Muscle of leg (tissue), 16 donors: Measurements from ENCODE around the gene DDX3Y. TPM values are rescaled to one million over a fixed set of nuclear protein-coding genes. Genes with fewer than 3 reads are reported as not detected.

Experiments used
- DNase-seq: peaks from one replicate; pipeline ENCODE4 v3.0.0; 2013
- H3K27ac ChIP-seq: one replicate; pipeline ENCODE4 v1.5.1; 2013; ENCODE audit warnings: mild to moderate bottlenecking, low read length, control low read depth
- H3K27me3 ChIP-seq: one replicate; pipeline ENCODE4 v1.6.1; 2013; ENCODE audit warnings: low read length; ENCODE audit not compliant: control insufficient read depth, insufficient read depth
- H3K36me3 ChIP-seq: one replicate; pipeline ENCODE4 v1.6.1; 2013; ENCODE audit warnings: low read length; ENCODE audit not compliant: control insufficient read depth, insufficient read depth
- H3K4me1 ChIP-seq: one replicate; pipeline ENCODE4 v1.6.1; 2013; ENCODE audit warnings: low read length; ENCODE audit not compliant: control insufficient read depth, insufficient read depth
- H3K4me3 ChIP-seq: one replicate; pipeline ENCODE4 v1.5.1; 2013; ENCODE audit warnings: low read length, control low read depth
- H3K9me3 ChIP-seq: replicated peaks from 2 replicates; pipeline ENCODE4 v1.6.1; 2013; ENCODE audit warnings: low read depth, low read length; ENCODE audit not compliant: control insufficient read depth
- WGBS: methylation state at CpG from one replicate; pipeline ENCODE4 v1.1.5; 2013; ENCODE audit warnings: missing lambda C conversion rate; ENCODE audit not compliant: insufficient coverage; 5-methylcytosine and 5-hydroxymethylcytosine counted together
- long read RNA-seq, 11 donors: transcript quantifications; one replicate each; lab custom pipeline, GENCODE V29; 2026
- polyA plus RNA-seq, 8 donors: library from polyadenylated mRNA; unstranded; fragments of 120-200 nt; gene quantifications; one replicate each; pipeline versions ENCODE4 v1.2.1 to v1.2.3, GENCODE V29; 2013; ENCODE audit warnings: inconsistent platforms in 1 of 8, low replicate concordance in 1 of 8; ENCODE audit not compliant: insufficient read length in 8 of 8, insufficient read depth in 1 of 8
- total RNA-seq: library from RNA; stranded (reverse); fragments of 120-200 nt; gene quantifications from one replicate; pipeline ENCODE4 v1.2.4, GENCODE V29; 2013

DDX3Y gene
- total RNA-seq (not detected), polyA plus RNA-seq (10 to 100 TPM; 42.5 to 68.9 (median 62.6) TPM)
- long read RNA-seq, donor 1, full-length matches to known transcripts = 1 of 6 reads
- long read RNA-seq, donor 1, partial matches to known transcripts = 5 of 6 reads
- long read RNA-seq, donor 1, other reads (novel, unspliced or antisense) = 0 of 6 reads
- long read RNA-seq, donor 2 = 0 reads
- long read RNA-seq, donor 3, full-length matches to known transcripts = 6 of 21 reads
- long read RNA-seq, donor 3, partial matches to known transcripts = 15 of 21 reads
- long read RNA-seq, donor 3, other reads (novel, unspliced or antisense) = 0 of 21 reads
- long read RNA-seq, donor 4, full-length matches to known transcripts = 3 of 3 reads
- long read RNA-seq, donor 4, partial matches to known transcripts = 0 of 3 reads
- long read RNA-seq, donor 4, other reads (novel, unspliced or antisense) = 0 of 3 reads
- long read RNA-seq, donor 5, full-length matches to known transcripts = 12 of 18 reads
- long read RNA-seq, donor 5, partial matches to known transcripts = 6 of 18 reads
- long read RNA-seq, donor 5, other reads (novel, unspliced or antisense) = 0 of 18 reads
- long read RNA-seq, donor 6, full-length matches to known transcripts = 9 of 9 reads
- long read RNA-seq, donor 6, partial matches to known transcripts = 0 of 9 reads
- long read RNA-seq, donor 6, other reads (novel, unspliced or antisense) = 0 of 9 reads
- long read RNA-seq, donor 7, full-length matches to known transcripts = 6 of 6 reads
- long read RNA-seq, donor 7, partial matches to known transcripts = 0 of 6 reads
- long read RNA-seq, donor 7, other reads (novel, unspliced or antisense) = 0 of 6 reads
- long read RNA-seq, donor 8, full-length matches to known transcripts = 1 of 10 reads
- long read RNA-seq, donor 8, partial matches to known transcripts = 9 of 10 reads
- long read RNA-seq, donor 8, other reads (novel, unspliced or antisense) = 0 of 10 reads
- long read RNA-seq, donor 9, full-length matches to known transcripts = 1 of 14 reads
- long read RNA-seq, donor 9, partial matches to known transcripts = 13 of 14 reads
- long read RNA-seq, donor 9, other reads (novel, unspliced or antisense) = 0 of 14 reads
- long read RNA-seq, donor 10, full-length matches to known transcripts = 8 of 15 reads
- long read RNA-seq, donor 10, partial matches to known transcripts = 7 of 15 reads
- long read RNA-seq, donor 10, other reads (novel, unspliced or antisense) = 0 of 15 reads
- long read RNA-seq, donor 11 = 0 reads

- DNase-seq = no peak
- no peaks in the 10 kb centered on the region for H3K4me1 ChIP-seq
- no peaks in the 10 kb centered on the region for H3K9me3 ChIP-seq
- no peaks in the 10 kb centered on the region for H3K27me3 ChIP-seq
- H3K36me3 ChIP-seq = no peaks in the 10 kb centered on the region
- H3K4me3 ChIP-seq = no peak within 1 kb of the TSS
- H3K27ac ChIP-seq = no peak within 1 kb of the TSS
- no CpG with 5 or more reads among the region's 54 CpGs for WGBS
Measured at GRCh38 chrY:12904618-12905516, at the start of gene DDX3Y. Gene DDX3Y, plus strand, starts transcription at chrY:12904868. Its CDS starts 69 bp downstream, at chrY:12904937.

- H3K4me3 ChIP-seq = no peak overlapping the region
- H3K27me3 ChIP-seq = no peaks in the 10 kb centered on the region
- no peak for DNase-seq
- no peaks in the 10 kb centered on the region for H3K36me3 ChIP-seq
- no peak overlapping the region for H3K27ac ChIP-seq
- H3K9me3 ChIP-seq = no peaks in the 10 kb centered on the region
- H3K4me1 ChIP-seq = no peaks in the 10 kb centered on the region
Measured at GRCh38 chrY:12855791-12856275, 48.8 kb upstream of the DDX3Y start.

- Histone ChIP-seq H3K27ac (no peak overlapping the region), H3K4me3 (no peak overlapping the region), H3K27me3 (no peaks in the 10 kb centered on the region), H3K9me3 (no peaks in the 10 kb centered on the region), H3K36me3 (no peaks in the 10 kb centered on the region), H3K4me1 (no peaks in the 10 kb centered on the region)
- no CpG with 5 or more reads among the region's 2 CpGs for WGBS
- no peak for DNase-seq
Measured at GRCh38 chrY:12867960-12868359, 36.7 kb upstream of the DDX3Y start.

GRCh38 chrY:12896973-12897372, 7.7 kb upstream of the DDX3Y start:
- Histone ChIP-seq H3K4me1 (no peaks in the 10 kb centered on the region), H3K27me3 (no peaks in the 10 kb centered on the region), H3K4me3 (no peak overlapping the region), H3K36me3 (no peaks in the 10 kb centered on the region), H3K9me3 (no peaks in the 10 kb centered on the region), H3K27ac (no peak overlapping the region)
- no peak for DNase-seq

GRCh38 chrY:12898604-12899003, 6.1 kb upstream of the DDX3Y start:
- Histone ChIP-seq H3K27me3 (no peaks in the 10 kb centered on the region), H3K36me3 (no peaks in the 10 kb centered on the region), H3K27ac (no peak overlapping the region), H3K4me3 (no peak overlapping the region), H3K9me3 (no peaks in the 10 kb centered on the region), H3K4me1 (no peaks in the 10 kb centered on the region)
- WGBS = no CpG with 5 or more reads among the region's 2 CpGs
- no peak for DNase-seq

GRCh38 chrY:12905517-12905872, 827 bp downstream of the DDX3Y start:
- H3K27me3 ChIP-seq = no peaks in the 10 kb centered on the region
- no peak overlapping the region for H3K4me3 ChIP-seq
- no peaks in the 10 kb centered on the region for H3K4me1 ChIP-seq
- H3K9me3 ChIP-seq = no peaks in the 10 kb centered on the region
- no peak overlapping the region for H3K27ac ChIP-seq
- no CpG with 5 or more reads among the region's 19 CpGs for WGBS
- no peak for DNase-seq
- no peaks in the 10 kb centered on the region for H3K36me3 ChIP-seq

- H3K9me3 ChIP-seq = no peaks in the 10 kb centered on the region
- H3K27me3 ChIP-seq = no peaks in the 10 kb centered on the region
- H3K4me3 ChIP-seq = no peak overlapping the region
- no peaks in the 10 kb centered on the region for H3K4me1 ChIP-seq
- no peaks in the 10 kb centered on the region for H3K36me3 ChIP-seq
- no peak overlapping the region for H3K27ac ChIP-seq
- no CpG with 5 or more reads among the region's 15 CpGs for WGBS
- no peak for DNase-seq
Measured at GRCh38 chrY:12905895-12906294, 1.2 kb downstream of the DDX3Y start.

- Histone ChIP-seq H3K9me3 (no peaks in the 10 kb centered on the region), H3K4me1 (no peaks in the 10 kb centered on the region), H3K36me3 (no peaks in the 10 kb centered on the region), H3K27me3 (no peaks in the 10 kb centered on the region), H3K4me3 (no peak overlapping the region), H3K27ac (no peak overlapping the region)
- no CpG with 5 or more reads among the region's 4 CpGs for WGBS
- no peak for DNase-seq
Measured at GRCh38 chrY:12913541-12913940, 8.9 kb downstream of the DDX3Y start.

GRCh38 chrY:12928043-12928442, 23.4 kb downstream of the DDX3Y start:
- Histone ChIP-seq H3K27ac (no peak overlapping the region), H3K27me3 (no peaks in the 10 kb centered on the region), H3K9me3 (no peaks in the 10 kb centered on the region), H3K4me3 (no peak overlapping the region), H3K4me1 (no peaks in the 10 kb centered on the region), H3K36me3 (no peaks in the 10 kb centered on the region)
- no peak for DNase-seq
- no CpG with 5 or more reads among the region's 3 CpGs for WGBS
